A549 (cell line): ENCODE results near the gene FHIT.

Experiments used
- BHLHE40 ChIP-seq: IDR thresholded peaks from 2 replicates; pipeline ENCODE4 v1.6.1; 2012; ENCODE audit warnings: low read depth, low read length, inconsistent platforms
- CEBPB ChIP-seq, 2 experiments: fragments of >200 bp in 1 of 2; sonication (Bioruptor Twin) in 1 of 2; formaldehyde crosslinking in 1 of 2; IDR thresholded peaks; 2 replicates each; pipeline ENCODE4 v1.6.1; 2012 to 2016
- EP300 ChIP-seq, 2 experiments: fragments of >200 bp; sonication (Bioruptor Twin); formaldehyde crosslinking; IDR thresholded peaks; 2 replicates in 1 of 2; 3 replicates in 1 of 2; pipeline ENCODE4 v1.6.1; 2016 to 2017
- HDAC2 ChIP-seq: fragments of 200-600 bp; sonication (generic); IDR thresholded peaks from 2 replicates; pipeline ENCODE4 v1.6.1; 2016
- HMGXB4 ChIP-seq: fragments of 250-450 bp; sonication (Bioruptor Pico); IDR thresholded peaks from 2 replicates; pipeline ENCODE4 v1.5.0; 2021; ENCODE audit warnings: mild to moderate bottlenecking, moderate library complexity, borderline replicate concordance
- POLR2A ChIP-seq: IDR thresholded peaks from 2 replicates; pipeline ENCODE4 v1.6.1; 2012; ENCODE audit warnings: mild to moderate bottlenecking, low read length
- RCOR1 ChIP-seq: fragments of 150-350 bp; IDR thresholded peaks from 2 replicates; pipeline ENCODE4 v1.6.1; 2014; ENCODE audit warnings: antibody characterized with exemption, low read length, low read depth
- REST ChIP-seq: fragments of 200-600 bp; sonication (generic); IDR thresholded peaks from 2 replicates; pipeline ENCODE4 v1.6.1; 2016; ENCODE audit warnings: antibody characterized with exemption, mild to moderate bottlenecking, moderate library complexity
- SREBF2 ChIP-seq: fragments of 450-650 bp; IDR thresholded peaks from 2 replicates; pipeline ENCODE4 v1.6.1; 2014; ENCODE audit warnings: mild to moderate bottlenecking, moderate library complexity
- TF ChIP-seq, protein P1 (sequence below): fragments of >200 bp; sonication (Bioruptor Twin); formaldehyde crosslinking; IDR thresholded peaks from 3 replicates; pipeline ENCODE4 v1.5.1; 2016

DNA sequence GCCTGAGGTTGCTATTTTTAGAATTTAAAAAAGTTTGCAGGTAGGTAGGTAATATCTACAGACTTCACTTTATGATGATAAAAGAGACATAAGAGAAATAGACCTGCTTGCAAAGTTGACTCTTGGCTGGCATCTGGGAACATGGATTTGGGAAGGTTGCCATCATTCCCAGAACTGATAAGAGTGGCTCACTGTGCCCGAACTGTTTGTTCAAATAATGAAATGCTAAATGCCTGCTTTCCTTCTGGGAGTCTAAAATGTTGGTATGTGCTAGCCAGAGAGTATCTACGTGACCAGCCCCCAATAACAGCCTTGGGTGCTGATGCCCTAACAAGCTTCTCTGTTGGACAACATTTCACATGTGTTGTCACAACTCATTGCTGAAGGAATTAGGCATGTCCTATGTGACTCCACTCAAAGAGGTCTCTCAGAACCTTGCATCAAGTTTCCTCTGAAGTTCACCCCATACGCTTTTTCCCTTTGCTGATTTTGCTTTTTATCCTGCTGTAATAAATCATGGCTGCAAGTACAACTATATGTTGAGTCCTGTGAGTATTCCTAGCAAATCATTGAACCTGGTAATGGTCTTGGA, 95.5 kb downstream of the FHIT start:
- TF ChIP-seq RCOR1 (no peak), SREBF2 (no peak), HDAC2 (no peak), HMGXB4 (CRISPR knock-in tag) (no peak), BHLHE40 (no peak), POLR2A (no peak), REST (no peak), EP300 (IDR thresholded peaks at IDR 0.05) (no peak), CEBPB (IDR thresholded peaks at IDR 0.05) (no peak)
- TF ChIP-seq, protein P1, sequence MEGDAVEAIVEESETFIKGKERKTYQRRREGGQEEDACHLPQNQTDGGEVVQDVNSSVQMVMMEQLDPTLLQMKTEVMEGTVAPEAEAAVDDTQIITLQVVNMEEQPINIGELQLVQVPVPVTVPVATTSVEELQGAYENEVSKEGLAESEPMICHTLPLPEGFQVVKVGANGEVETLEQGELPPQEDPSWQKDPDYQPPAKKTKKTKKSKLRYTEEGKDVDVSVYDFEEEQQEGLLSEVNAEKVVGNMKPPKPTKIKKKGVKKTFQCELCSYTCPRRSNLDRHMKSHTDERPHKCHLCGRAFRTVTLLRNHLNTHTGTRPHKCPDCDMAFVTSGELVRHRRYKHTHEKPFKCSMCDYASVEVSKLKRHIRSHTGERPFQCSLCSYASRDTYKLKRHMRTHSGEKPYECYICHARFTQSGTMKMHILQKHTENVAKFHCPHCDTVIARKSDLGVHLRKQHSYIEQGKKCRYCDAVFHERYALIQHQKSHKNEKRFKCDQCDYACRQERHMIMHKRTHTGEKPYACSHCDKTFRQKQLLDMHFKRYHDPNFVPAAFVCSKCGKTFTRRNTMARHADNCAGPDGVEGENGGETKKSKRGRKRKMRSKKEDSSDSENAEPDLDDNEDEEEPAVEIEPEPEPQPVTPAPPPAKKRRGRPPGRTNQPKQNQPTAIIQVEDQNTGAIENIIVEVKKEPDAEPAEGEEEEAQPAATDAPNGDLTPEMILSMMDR: no peak
